Measurements from ENCODE around the gene STK17A.
A peak's percentile ranks its signal among the peaks of the same experiment; 100 is the strongest.

The STK17A gene

GRCh38 chr7:43582503-43583423 is at the start of gene STK17A:
Gene STK17A (plus strand): TSS chr7:43583108. CDS start chr7:43583244, 136 bp downstream.
- Histone ChIP-seq H3K36me3 (no peaks in the 10 kb centered on the region), H3K4me2 (peak within 1 kb of the TSS; percentile 96), H3K27ac (peak within 1 kb of the TSS; percentile 88), H3K9ac (peak within 1 kb of the TSS; percentile 90), H4K20me1 (peaks cover 42% of the 10 kb centered on the region), H3K4me1 (peaks cover 18% of the 10 kb centered on the region), H3K4me3 (peak within 1 kb of the TSS; percentile 95), H3K27me3 (no peaks in the 10 kb centered on the region), H3K9me3 (no peaks in the 10 kb centered on the region; the same call in 1 of the 2 replicates)
- no peak for TF ChIP-seq Cebpa-rat (IDR thresholded peaks at IDR 0.05)

- Histone ChIP-seq H4K20me1 (no peaks in the 10 kb centered on the region), H3K4me2 (no peak overlapping the region), H3K27ac (no peak overlapping the region), H3K9ac (no peak overlapping the region), H3K9me3 (no peaks in the 10 kb centered on the region), H3K36me3 (no peaks in the 10 kb centered on the region), H3K4me1 (no peaks in the 10 kb centered on the region), H3K27me3 (no peaks in the 10 kb centered on the region), H3K4me3 (no peak overlapping the region)
- TF ChIP-seq Cebpa-rat (IDR thresholded peaks at IDR 0.05), result no peak
Observed at GRCh38 chr7:43533801-43534479, 49.0 kb upstream of the STK17A start.

- Histone ChIP-seq H3K36me3 (no peaks in the 10 kb centered on the region), H3K9me3 (no peaks in the 10 kb centered on the region), H3K27ac (no peak overlapping the region), H3K9ac (no peak overlapping the region), H3K4me2 (no peak overlapping the region), H3K4me1 (no peaks in the 10 kb centered on the region), H4K20me1 (no peaks in the 10 kb centered on the region), H3K4me3 (no peak overlapping the region), H3K27me3 (no peaks in the 10 kb centered on the region)
- no peak for TF ChIP-seq Cebpa-rat (IDR thresholded peaks at IDR 0.05)
Observed at GRCh38 chr7:43535031-43535451, 47.9 kb upstream of the STK17A start.

- H3K9ac ChIP-seq, result no peak overlapping the region
- H3K4me3 ChIP-seq, result no peak overlapping the region
- H3K27ac ChIP-seq, result no peak overlapping the region
- H3K27me3 ChIP-seq, result no peaks in the 10 kb centered on the region
- no peaks in the 10 kb centered on the region for H3K9me3 ChIP-seq
- H3K4me2 ChIP-seq, result no peak overlapping the region
- H3K36me3 ChIP-seq, result no peaks in the 10 kb centered on the region
- TF ChIP-seq Cebpa-rat (IDR thresholded peaks at IDR 0.05), result no peak
- H3K4me1 ChIP-seq, result no peaks in the 10 kb centered on the region
- H4K20me1 ChIP-seq, result no peaks in the 10 kb centered on the region
Observed at GRCh38 chr7:43535810-43536585, 46.9 kb upstream of the STK17A start.

- Histone ChIP-seq H3K4me2 (no peak overlapping the region), H3K9me3 (no peaks in the 10 kb centered on the region), H3K27me3 (no peaks in the 10 kb centered on the region), H3K4me1 (no peaks in the 10 kb centered on the region), H3K4me3 (no peak overlapping the region), H3K36me3 (no peaks in the 10 kb centered on the region), H4K20me1 (no peaks in the 10 kb centered on the region), H3K27ac (no peak overlapping the region), H3K9ac (no peak overlapping the region)
- no peak for TF ChIP-seq Cebpa-rat (IDR thresholded peaks at IDR 0.05)
Observed at GRCh38 chr7:43536773-43537172, 46.1 kb upstream of the STK17A start.

GRCh38 chr7:43537765-43538403 is 45.0 kb upstream of the STK17A start:
- no peaks in the 10 kb centered on the region for H3K36me3 ChIP-seq
- no peaks in the 10 kb centered on the region for H3K27me3 ChIP-seq
- H3K9me3 ChIP-seq, result no peaks in the 10 kb centered on the region
- TF ChIP-seq Cebpa-rat (IDR thresholded peaks at IDR 0.05), result no peak
- H3K4me2 ChIP-seq, result no peak overlapping the region
- no peak overlapping the region for H3K9ac ChIP-seq
- H3K4me1 ChIP-seq, result no peaks in the 10 kb centered on the region
- no peak overlapping the region for H3K27ac ChIP-seq
- no peak overlapping the region for H3K4me3 ChIP-seq
- no peaks in the 10 kb centered on the region for H4K20me1 ChIP-seq

GRCh38 chr7:43538404-43538771 is 44.5 kb upstream of the STK17A start:
- Histone ChIP-seq H4K20me1 (no peaks in the 10 kb centered on the region), H3K27ac (no peak overlapping the region), H3K27me3 (no peaks in the 10 kb centered on the region), H3K4me1 (no peaks in the 10 kb centered on the region), H3K9me3 (no peaks in the 10 kb centered on the region), H3K4me2 (no peak overlapping the region), H3K36me3 (no peaks in the 10 kb centered on the region; the same call in 1 of the 2 replicates), H3K9ac (no peak overlapping the region), H3K4me3 (no peak overlapping the region)
- TF ChIP-seq Cebpa-rat (IDR thresholded peaks at IDR 0.05), result no peak

GRCh38 chr7:43540471-43540870 is 42.4 kb upstream of the STK17A start:
- Histone ChIP-seq H3K27ac (no peak overlapping the region), H3K9me3 (no peaks in the 10 kb centered on the region), H3K4me3 (no peak overlapping the region), H3K36me3 (no peaks in the 10 kb centered on the region; the same call in 1 of the 2 replicates), H3K4me2 (no peak overlapping the region), H3K27me3 (no peaks in the 10 kb centered on the region), H3K4me1 (no peaks in the 10 kb centered on the region), H4K20me1 (no peaks in the 10 kb centered on the region), H3K9ac (no peak overlapping the region)
- TF ChIP-seq Cebpa-rat (IDR thresholded peaks at IDR 0.05), result no peak

GRCh38 chr7:43542716-43543115 is 40.2 kb upstream of the STK17A start:
- H4K20me1 ChIP-seq, result no peaks in the 10 kb centered on the region
- H3K27ac ChIP-seq, result no peak overlapping the region
- H3K9ac ChIP-seq, result no peak overlapping the region
- H3K9me3 ChIP-seq, result peaks cover 17% of the 10 kb centered on the region; the same call in 1 of the 2 replicates
- no peaks in the 10 kb centered on the region for H3K27me3 ChIP-seq
- H3K36me3 ChIP-seq, result peaks cover 14% of the 10 kb centered on the region; the same call in 1 of the 2 replicates
- no peak for TF ChIP-seq Cebpa-rat (IDR thresholded peaks at IDR 0.05)
- no peak overlapping the region for H3K4me2 ChIP-seq
- no peak overlapping the region for H3K4me3 ChIP-seq
- no peaks in the 10 kb centered on the region for H3K4me1 ChIP-seq
